Embryonic facial prominence (tissue), 1 donor: ENCODE measurements around the gene TCHP.
"Not testable (repeated sequence)": the region's sequence is repeated elsewhere in the genome, so short reads cannot be mapped to it uniquely, and the experiment has no call there.

Source experiments
- DNase-seq: peaks from one replicate; pipeline ENCODE4 v3.0.0-alpha.2; 2016; ENCODE audit errors: extremely low spot score

TCHP gene

GRCh38 chr12:109910254-109910968 is 10.3 kb downstream of the TCHP start:
- DNase-seq = no peak

DNA sequence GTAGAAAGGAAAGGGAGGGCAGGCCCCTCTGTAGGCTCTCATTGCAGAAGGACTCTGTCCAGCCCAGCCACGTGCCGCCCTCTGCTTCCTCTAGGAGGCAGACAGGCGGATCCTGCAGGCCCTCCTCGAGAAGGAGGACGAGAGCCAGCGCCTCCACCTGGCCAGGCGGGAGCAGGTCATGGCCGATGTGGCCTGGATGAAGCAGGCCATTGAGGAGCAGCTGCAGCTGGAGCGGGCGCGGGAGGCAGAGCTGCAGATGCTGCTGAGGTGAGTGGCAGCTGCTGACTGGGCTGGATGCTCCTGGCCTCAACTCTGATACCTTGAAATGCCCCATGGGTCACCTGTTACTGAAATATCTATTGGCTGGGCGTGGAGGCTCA is 10.9 kb downstream of the TCHP start:
- no peak for DNase-seq

- no peak for DNase-seq
Observed at GRCh38 chr12:109912855-109913321, 12.8 kb downstream of the TCHP start.

DNA sequence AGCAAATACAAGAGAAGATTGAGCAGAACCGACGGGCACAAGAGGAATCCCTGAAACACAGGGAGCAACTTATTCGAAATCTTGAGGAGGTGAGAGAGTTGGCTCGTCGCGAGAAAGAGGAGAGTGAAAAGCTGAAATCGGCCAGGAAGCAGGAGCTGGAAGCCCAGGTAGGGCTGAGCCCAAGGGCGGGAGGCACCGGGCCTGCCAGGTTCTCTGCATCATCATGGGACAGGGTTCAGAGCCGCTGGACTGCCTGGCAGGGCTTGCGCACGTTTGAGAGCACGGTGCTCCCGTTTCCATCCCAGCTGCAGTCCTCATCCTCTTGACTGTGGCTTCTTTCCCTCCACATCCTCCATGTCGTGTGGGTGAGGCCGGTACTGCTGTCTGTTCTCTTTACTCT is 14.4 kb downstream of the TCHP start:
- no peak for DNase-seq

DNA sequence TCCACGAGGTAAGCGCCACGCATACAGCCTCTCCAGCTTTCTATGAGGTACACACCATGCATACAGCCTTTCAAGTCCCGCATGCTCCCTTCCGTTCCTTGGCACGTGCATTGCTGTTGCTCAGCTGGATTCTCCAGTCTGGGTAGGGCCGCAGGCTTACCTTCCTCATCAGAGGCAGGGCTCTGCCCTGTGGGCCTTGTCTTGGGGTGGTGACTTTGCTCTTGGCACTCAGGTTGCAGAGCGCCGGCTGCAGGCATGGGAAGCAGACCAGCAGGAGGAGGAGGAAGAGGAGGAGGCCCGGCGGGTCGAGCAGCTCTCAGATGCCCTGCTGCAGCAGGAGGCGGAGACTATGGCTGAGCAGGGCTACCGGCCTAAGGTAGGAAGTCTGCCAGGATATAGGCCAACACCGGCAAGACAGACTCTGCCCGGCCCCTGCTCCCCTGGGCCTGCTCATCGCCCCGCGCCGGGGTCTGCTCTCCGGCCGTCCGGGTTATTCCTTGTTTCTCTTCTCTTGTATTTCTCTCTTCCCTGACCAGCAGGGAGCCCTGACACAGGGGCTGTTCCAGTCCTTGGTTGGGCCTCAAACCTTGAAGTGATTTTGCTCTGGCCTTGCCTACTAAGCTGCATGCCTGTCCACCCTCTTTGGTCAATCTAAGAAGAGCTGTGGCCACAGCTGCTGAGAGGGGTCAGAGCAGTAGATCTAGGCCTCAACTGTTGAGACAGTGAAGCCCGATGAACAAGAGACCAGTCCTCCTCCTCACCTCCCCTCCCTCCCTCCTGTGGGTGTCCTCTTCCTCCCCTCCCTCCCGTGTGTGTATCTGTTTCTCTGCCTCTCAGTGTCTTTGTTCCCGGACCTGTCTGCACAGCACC is 15.3 kb downstream of the TCHP start:
- no peak for DNase-seq

DNA sequence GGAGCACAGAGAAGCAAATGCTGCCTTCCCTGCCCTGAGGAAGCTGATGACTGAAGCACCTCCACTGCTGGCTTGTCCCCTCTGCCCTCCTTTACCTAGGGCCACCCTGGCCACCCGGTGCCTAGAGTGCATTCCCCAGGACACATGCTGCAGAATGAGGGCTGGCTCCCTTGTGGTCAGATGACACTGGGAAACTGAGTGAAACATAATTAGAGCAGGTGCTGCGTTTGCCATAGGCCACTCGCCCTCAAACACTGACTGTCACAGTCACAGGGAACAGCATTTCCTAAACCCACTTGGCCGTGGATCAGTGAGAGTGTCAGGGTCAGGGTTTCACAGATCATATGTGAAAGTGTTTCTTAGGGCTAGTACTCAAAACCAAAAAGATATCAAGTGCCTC is 16.0 kb downstream of the TCHP start:
- no peak for DNase-seq

DNA sequence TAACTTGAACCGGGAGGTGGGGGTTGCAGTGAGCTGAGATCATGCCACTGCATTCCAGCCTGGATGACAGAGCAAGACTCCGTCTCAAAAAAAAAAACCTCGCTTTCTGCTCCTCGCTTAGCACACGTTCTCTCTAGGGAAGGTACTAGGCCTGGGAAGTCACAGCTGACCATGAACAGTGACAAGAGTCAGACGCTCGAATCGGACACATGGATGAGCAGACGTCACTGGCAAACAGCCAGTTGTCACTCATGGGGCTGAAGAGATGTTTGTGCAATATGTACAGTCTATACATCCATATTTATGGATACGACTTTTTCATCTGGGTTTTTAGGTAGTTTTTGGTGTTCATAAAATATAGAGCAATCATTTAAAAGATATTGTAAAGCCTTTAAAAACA is 19.4 kb downstream of the TCHP start:
- no peak for DNase-seq

DNA sequence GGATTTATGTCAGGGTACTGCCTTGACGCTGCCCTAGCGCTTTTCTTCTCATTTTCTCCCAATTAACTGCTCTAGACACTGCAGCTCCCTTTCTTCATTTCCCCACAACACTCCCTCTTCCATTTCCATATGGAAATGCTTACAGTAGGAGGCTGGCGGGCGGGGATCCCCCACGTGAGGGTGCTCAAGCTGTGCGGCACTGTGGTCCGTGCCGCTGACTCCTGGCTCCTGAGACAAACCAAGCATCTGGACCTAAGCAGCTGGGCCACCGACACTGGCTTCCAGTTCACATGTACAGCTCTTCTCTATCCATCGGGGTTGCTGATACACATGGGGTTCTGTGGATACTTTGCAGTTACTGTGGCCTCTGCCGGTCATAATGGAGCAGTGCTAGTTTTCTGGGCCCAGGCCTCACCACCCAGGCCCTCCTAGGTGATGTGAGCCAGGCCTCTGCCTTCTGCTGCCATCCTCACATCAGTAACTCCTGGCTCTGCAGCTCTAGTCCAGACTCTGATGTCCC is 20.2 kb downstream of the TCHP start:
- no peak for DNase-seq

DNA sequence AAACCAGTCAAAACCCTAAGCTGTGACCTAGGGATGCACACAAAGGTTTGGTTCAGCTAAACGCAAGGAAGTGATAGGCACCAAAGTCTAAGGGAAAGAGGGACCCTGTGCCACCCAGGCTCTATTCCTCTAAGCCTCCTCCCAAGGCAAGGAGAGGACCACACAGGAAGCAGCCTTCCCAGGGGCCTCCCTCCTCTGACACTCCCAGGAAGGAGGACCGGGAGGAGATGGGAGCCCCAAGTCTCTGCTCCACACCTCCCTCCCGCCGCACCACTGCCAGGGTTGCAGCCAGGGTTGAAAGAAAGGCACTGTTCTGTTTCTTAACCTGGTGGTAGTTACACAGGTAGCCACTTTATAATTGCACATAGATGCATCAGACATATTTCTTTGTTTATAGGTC is 21.9 kb downstream of the TCHP start:
- no peak for DNase-seq

DNA sequence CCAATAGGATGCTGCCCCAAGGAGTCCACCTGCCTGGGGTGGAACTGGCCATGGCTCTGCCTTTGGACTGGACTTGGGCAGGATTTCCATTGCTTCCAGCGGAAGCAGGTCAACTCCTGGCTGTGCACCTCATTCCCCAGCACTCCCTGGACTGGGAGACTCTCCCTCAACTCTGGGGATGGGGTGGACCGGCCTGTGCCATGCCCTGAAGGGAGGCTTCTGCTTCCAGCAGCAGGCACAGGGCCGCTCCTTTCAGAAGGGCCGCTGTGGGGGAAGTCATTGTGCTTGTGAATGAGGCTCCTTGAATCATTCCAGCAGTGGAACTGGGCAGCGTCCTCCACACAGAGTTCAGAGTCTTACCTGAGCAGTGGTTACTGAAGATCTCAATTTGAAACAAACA is 23.0 kb downstream of the TCHP start:
- DNase-seq = no peak

DNA sequence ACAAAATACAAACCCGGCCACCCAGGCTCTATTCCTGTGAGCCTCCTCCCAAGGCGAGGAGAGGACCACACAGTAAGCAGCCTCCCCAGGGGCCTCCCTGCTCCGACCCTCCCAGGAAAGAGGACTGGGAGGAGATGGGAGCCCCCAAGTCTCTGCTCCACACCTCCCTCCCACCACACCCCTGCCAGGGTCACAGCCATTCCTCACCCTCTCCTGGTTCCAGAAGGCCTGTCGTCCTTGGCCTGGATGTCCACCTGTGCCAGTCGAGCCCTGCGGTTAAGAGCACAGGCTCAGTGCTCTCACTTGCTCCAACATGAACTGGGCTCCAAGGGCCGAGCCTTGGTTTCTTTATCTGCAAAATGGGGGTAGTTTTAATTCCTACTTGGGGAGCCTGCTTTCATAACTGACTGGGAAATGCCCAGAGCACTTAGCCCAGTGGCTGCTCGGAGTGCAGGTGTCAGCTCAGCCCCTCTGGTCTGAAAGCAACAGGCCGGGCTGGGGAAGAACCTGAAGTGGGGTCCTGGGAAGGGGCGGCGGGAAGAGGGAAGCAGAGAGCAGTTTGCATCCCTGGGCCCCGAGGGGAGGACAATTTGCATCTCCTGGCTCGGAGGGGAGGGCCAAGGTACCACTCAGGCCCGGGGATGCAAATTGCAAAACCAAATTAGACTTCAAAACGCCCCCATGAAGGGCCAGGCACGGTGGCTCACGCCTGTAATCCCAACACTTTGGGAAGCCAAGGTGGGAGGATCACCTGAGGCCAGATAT is 23.6 kb downstream of the TCHP start:
- no peak for DNase-seq

- DNase-seq = no peak
Observed at GRCh38 chr12:109925185-109925840, 25.2 kb downstream of the TCHP start.

GRCh38 chr12:109926016-109926415 is 25.9 kb downstream of the TCHP start:
- no peak for DNase-seq

DNA sequence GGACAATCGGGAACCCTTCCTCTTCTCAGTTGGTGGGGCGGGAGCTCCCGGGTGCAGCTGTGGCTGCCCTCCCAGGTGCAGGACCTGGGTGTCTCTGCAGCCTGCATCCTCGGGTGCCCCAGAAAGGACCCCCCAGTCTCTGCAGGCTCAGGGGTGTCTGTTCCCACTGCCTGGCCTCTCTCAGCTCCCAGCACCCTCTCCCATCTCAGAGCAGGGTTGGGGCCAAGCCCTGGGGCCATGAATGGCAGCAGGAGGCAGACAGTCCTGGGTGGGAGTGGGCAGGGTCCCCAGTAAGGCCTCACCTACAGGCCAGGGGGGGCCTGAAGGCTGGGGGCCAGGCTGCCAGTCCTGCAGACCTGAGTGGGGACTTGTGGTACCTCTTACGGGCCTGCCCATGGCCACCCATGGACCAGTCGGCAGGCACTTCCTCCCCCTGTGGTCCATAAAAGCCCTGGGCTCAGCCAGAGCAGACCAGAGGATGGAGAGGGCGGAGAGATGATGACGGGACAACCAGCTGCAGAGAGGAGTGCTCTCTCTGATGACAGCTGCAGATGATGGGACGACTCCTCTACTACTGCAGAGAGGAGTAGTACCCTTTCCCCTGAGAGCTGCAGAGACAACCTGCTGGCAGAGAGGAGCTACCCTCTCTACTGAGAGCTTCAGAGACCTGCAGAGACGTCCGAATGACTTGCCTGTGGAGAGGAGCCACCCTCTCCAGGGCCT is 26.6 kb downstream of the TCHP start:
- no peak for DNase-seq

GRCh38 chr12:109927622-109928021 is 27.5 kb downstream of the TCHP start:
- DNase-seq = no peak

GRCh38 chr12:109928058-109928656 is 28.1 kb downstream of the TCHP start:
- DNase-seq = no peak

GRCh38 chr12:109929326-109929725 is 29.3 kb downstream of the TCHP start:
- DNase-seq = not testable (repeated sequence)

DNA sequence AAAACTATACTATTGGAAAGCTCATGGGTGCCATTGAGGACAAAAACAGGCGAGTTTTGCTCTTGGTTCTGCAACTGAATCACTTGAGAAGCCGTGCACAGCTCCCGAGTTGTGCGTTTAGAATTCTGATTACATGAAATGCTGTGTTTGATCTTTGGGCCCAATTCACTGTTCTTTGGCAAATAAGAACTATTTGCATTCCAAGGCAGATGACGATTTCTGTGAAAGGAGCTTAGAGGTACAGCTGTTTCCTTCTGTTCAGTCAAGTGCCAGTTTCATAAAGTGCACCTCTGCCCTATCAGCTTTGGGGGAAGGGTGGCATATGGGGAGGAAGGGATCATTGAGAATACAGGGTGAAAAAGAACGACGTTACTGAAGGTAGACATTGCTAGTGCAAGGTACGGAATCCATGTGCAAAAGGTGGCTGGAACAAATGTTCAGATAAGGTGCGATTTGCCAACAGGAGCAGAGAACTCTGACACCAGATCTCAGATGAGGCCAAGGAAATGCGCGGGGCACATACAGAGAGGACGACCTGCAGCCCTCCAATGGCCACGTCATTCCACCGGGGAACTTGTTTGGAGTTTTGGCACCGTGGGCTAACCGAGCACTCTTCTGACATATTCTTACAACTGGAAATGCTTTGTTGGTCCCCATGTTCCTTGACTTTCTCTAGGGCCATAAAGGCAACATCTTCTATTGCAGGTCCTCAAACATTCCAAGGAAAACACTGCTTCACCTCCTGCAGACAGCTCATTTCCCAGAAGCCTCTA is 30.1 kb downstream of the TCHP start:
- no peak for DNase-seq

- no peak for DNase-seq
Observed at GRCh38 chr12:109931143-109931542, 31.1 kb downstream of the TCHP start.
